ENCODE measurements around the gene SRD5A2.
"Not testable (repeated sequence)": the region's sequence is repeated elsewhere in the genome, so short reads cannot be mapped to it uniquely, and the experiment has no call there.

Gene SRD5A2

GRCh38 chr2:31533036-31533435 is 47.7 kb downstream of the SRD5A2 start:
- no peak for DNase-seq

GRCh38 chr2:31531101-31531500 is 49.6 kb downstream of the SRD5A2 start:
- DNase-seq: no peak

- DNase-seq: no peak
Measured at GRCh38 chr2:31529256-31529655, 51.5 kb downstream of the SRD5A2 start.

- no peak for DNase-seq
Measured at GRCh38 chr2:31528823-31529222, 51.9 kb downstream of the SRD5A2 start.

GRCh38 chr2:31526946-31527732 is 53.6 kb downstream of the SRD5A2 start:
- no peak for DNase-seq

- DNase-seq: no peak
Measured at GRCh38 chr2:31525876-31526275, 54.9 kb downstream of the SRD5A2 start.

- DNase-seq: no peak
Measured at GRCh38 chr2:31524592-31524991, 56.1 kb downstream of the SRD5A2 start.

GRCh38 chr2:31523871-31524492 is 56.8 kb downstream of the SRD5A2 start:
- peak in 4 of 56 donors; percentile 0 to 48 (median 2) for DNase-seq

GRCh38 chr2:31522786-31523185 is 58.0 kb downstream of the SRD5A2 start:
- no peak for DNase-seq

GRCh38 chr2:31517442-31518203 is 63.1 kb downstream of the SRD5A2 start:
- no peak for DNase-seq

- no peak for DNase-seq
Measured at GRCh38 chr2:31515586-31515985, 65.2 kb downstream of the SRD5A2 start.

GRCh38 chr2:31513553-31513952 is 67.2 kb downstream of the SRD5A2 start:
- no peak for DNase-seq

GRCh38 chr2:31511376-31511775 is 69.4 kb downstream of the SRD5A2 start:
- no peak for DNase-seq

- DNase-seq: no peak
Measured at GRCh38 chr2:31505111-31505510, 75.6 kb downstream of the SRD5A2 start.

- no peak for DNase-seq
Measured at GRCh38 chr2:31504311-31504710, 76.4 kb downstream of the SRD5A2 start.

- not testable (repeated sequence) for DNase-seq
Measured at GRCh38 chr2:31496451-31496874, 84.3 kb downstream of the SRD5A2 start.

- DNase-seq: not testable (repeated sequence)
Measured at GRCh38 chr2:31489339-31489738, 91.4 kb downstream of the SRD5A2 start.

- no peak for DNase-seq
Measured at GRCh38 chr2:31483246-31483645, 97.5 kb downstream of the SRD5A2 start.

- no peak for DNase-seq
Measured at GRCh38 chr2:31476511-31477180, 104.1 kb downstream of the SRD5A2 start.

- no peak for DNase-seq
Measured at GRCh38 chr2:31475692-31476091, 105.0 kb downstream of the SRD5A2 start.

GRCh38 chr2:31474296-31474695 is 106.4 kb downstream of the SRD5A2 start:
- DNase-seq: no peak
